Adrenal gland (tissue), 12 donors: ENCODE measurements around the gene MCF2L. TPM values are rescaled to one million over a fixed set of nuclear protein-coding genes. Genes with fewer than 3 reads are reported as not detected.

ENCODE experiments used
- DNase-seq, 7 donors: peaks; one replicate each; pipeline ENCODE4 v3.0.0-alpha.2; 2019 to 2020
- H3K27ac ChIP-seq, 5 donors: fragments of 200-600 bp; sonication (generic) in 4 of 5; 1 replicate in 3 of 5; 2 replicates in 2 of 5; pipeline versions ENCODE4 v1.5.1 to v1.8.0; 2016 to 2020; ENCODE audit warnings: mild to moderate bottlenecking in 1 of 5
- H3K27me3 ChIP-seq: fragments of 200-600 bp; 2 replicates; pipeline ENCODE4 v1.8.0; 2021
- H3K36me3 ChIP-seq, 2 donors: fragments of 200-600 bp; replicated peaks in 1 of 2; 1 replicate in 1 of 2; 2 replicates in 1 of 2; pipeline versions ENCODE4 v1.5.1 to v1.8.0; 2018 to 2022
- H3K4me1 ChIP-seq, 2 donors: fragments of 200-600 bp; replicated peaks in 1 of 2; 1 replicate in 1 of 2; 2 replicates in 1 of 2; pipeline versions ENCODE4 v1.5.1 to v1.8.0; 2018 to 2021
- H3K4me3 ChIP-seq, 4 donors: fragments of 200-600 bp; sonication (generic) in 3 of 4; one replicate each; pipeline ENCODE4 v1.5.1; 2016 to 2018
- H3K9me3 ChIP-seq, 3 donors: fragments of 200-600 bp; sonication (generic) in 1 of 3; replicated peaks in 1 of 3; 1 replicate in 2 of 3; 2 replicates in 1 of 3; pipeline versions ENCODE4 v1.5.1 to v1.8.0; 2016 to 2021
- POLR2A ChIP-seq, 2 donors: fragments of 450-650 bp; IDR thresholded peaks; one replicate each; pipeline ENCODE4 v1.6.1; 2017; ENCODE audit warnings: antibody characterized with exemption in 2 of 2, mild to moderate bottlenecking in 2 of 2, moderate library complexity in 1 of 2
- WGBS, 4 donors: extraction: QIAGEN DNeasy Blood & Tissue Kit in 2 of 4; methylation state at CpG; one replicate each; pipeline versions ENCODE4 v1.1.5 to v1.1.7; 2013 to 2017; 5-methylcytosine and 5-hydroxymethylcytosine counted together
- intact Hi-C, 2 donors: fragments of 100-400 bp; cut with DNase I; formaldehyde crosslinking; loops; one replicate each; pipeline versions ENCODE4 v1.14.1 to v1.15.0; 2022 to 2023
- polyA plus RNA-seq, 3 donors: library from polyadenylated mRNA; stranded (reverse); fragments of 200-250 nt in 2 of 3; fragments of 350-450 nt in 1 of 3; fragmentation: Illumina TruSeq in 1 of 3; extraction: RNeasy Lipid Tissue Mini Kit (QIAGEN cat#74804) in 1 of 3; gene quantifications; one replicate each; pipeline ENCODE4 v1.2.3, GENCODE V29; 2013 to 2014
- total RNA-seq, 9 donors: library from RNA; depleted of rRNA in 4 of 9; stranded (reverse); fragments of >200 nt in 4 of 9; fragments of 120-200 nt in 1 of 9; fragmentation: NEBNext Ultra II Directional in 1 of 9; extraction: Animal tissue kit (Norgen Biotek cat#: 25700) in 1 of 9; gene quantifications; one replicate each; pipeline versions ENCODE4 v1.1.0 to v1.2.4, GENCODE V29; 2013 to 2023
- TF ChIP-seq, protein P1 (sequence below), 6 experiments: fragments of 450-650 bp in 4 of 6; fragments of 200-600 bp in 2 of 6; sonication (generic) in 1 of 6; IDR thresholded peaks; 1 replicate in 5 of 6; 2 replicates in 1 of 6; pipeline versions ENCODE4 v1.5.1 to v1.8.0; 2016 to 2021; ENCODE audit warnings: antibody characterized with exemption in 6 of 6, mild to moderate bottlenecking in 2 of 6, moderate library complexity in 1 of 6
- donor health status: healthy with polysubstance abuse.
- donor health status: Bipolar disorder and iron deficiency.
- donor health status: DM: yes; HTN: yes; CAD: no.
- donor health status: DM: no; HTN: no; CAD: no.
- donor health status: DM: no; HTN: no; CAD: no.
- donor health status: DM: yes; HTN: yes; CAD: no.

The MCF2L gene
- total and polyA plus RNA-seq, 12 donors: 7.6 to 49.0 (median 15.3) TPM

DNA sequence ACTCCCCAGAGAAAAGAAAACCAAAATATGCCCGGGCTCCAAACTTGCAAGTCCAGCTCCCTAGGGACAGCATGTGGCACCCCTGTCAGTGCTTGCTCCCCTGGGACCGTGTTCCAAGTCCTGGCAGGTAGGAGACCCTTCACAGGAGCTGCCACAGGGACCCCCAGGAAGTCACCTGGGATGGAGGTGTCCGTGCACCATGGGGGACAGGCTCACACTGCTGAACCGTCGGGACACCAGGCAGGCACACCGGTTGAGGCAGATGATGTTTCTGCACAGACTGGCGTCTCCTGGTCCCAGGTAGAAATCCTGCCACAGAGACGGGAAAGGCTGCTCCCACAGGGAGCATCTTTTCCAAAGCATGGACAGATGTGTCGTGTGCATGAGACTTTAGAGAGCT lies 177.7 kb downstream of the MCF2L start:
- WGBS, 4 donors: 83 to 93% (median 90%) methylated on average over 6 to 9 of the region's 9 CpGs
- no peak for DNase-seq

DNA sequence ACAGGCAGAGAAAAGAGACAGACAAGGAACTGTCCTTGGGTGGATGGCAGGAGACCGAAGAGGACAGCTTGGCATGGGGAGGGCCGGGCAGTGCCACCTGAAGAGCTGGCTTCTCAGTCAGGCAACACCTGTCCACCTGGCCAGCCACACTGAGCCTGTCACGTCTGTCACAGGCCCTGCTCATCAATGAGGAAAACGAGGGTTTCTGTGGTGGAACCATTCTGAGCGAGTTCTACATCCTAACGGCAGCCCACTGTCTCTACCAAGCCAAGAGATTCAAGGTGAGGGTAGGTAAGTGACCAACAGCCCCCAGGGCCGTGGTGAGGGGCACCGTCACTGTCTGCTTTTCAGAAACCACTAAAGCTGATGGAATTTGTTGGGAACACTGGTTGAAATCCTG lies 178.2 kb downstream of the MCF2L start:
- Histone ChIP-seq H3K4me3 (no peak overlapping the region), H3K27me3 (no peaks in the 10 kb centered on the region), H3K9me3 (no peaks in the 10 kb centered on the region), H3K36me3 (no peaks in the 10 kb centered on the region), H3K27ac (no peak overlapping the region), H3K4me1 (peaks cover 4 to 5% of the 10 kb centered on the region in 2 donors)
- WGBS, 4 donors: 79 to 85% (median 83%) methylated on average over 4 to 8 of the region's 8 CpGs
- TF ChIP-seq POLR2A (IDR thresholded peaks at IDR 0.05): no peak
- TF ChIP-seq, protein P1, sequence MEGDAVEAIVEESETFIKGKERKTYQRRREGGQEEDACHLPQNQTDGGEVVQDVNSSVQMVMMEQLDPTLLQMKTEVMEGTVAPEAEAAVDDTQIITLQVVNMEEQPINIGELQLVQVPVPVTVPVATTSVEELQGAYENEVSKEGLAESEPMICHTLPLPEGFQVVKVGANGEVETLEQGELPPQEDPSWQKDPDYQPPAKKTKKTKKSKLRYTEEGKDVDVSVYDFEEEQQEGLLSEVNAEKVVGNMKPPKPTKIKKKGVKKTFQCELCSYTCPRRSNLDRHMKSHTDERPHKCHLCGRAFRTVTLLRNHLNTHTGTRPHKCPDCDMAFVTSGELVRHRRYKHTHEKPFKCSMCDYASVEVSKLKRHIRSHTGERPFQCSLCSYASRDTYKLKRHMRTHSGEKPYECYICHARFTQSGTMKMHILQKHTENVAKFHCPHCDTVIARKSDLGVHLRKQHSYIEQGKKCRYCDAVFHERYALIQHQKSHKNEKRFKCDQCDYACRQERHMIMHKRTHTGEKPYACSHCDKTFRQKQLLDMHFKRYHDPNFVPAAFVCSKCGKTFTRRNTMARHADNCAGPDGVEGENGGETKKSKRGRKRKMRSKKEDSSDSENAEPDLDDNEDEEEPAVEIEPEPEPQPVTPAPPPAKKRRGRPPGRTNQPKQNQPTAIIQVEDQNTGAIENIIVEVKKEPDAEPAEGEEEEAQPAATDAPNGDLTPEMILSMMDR (IDR thresholded peaks at IDR 0.05): no peak
- intact Hi-C loops: no loop called here
- no peak for DNase-seq

More for the DNA sequence above, 177.7 kb downstream of the MCF2L start:
- H3K27me3 ChIP-seq: no peaks in the 10 kb centered on the region
- H3K4me1 ChIP-seq: peaks cover 0 to under 1% of the 10 kb centered on the region in 2 donors
- H3K27ac ChIP-seq: no peak overlapping the region
- H3K36me3 ChIP-seq: no peaks in the 10 kb centered on the region
- no peaks in the 10 kb centered on the region for H3K9me3 ChIP-seq
- intact Hi-C loops: no loop called here
- H3K4me3 ChIP-seq: no peak overlapping the region
- TF ChIP-seq POLR2A (IDR thresholded peaks at IDR 0.05): no peak
- TF ChIP-seq, protein P1 (IDR thresholded peaks at IDR 0.05): no peak

DNA sequence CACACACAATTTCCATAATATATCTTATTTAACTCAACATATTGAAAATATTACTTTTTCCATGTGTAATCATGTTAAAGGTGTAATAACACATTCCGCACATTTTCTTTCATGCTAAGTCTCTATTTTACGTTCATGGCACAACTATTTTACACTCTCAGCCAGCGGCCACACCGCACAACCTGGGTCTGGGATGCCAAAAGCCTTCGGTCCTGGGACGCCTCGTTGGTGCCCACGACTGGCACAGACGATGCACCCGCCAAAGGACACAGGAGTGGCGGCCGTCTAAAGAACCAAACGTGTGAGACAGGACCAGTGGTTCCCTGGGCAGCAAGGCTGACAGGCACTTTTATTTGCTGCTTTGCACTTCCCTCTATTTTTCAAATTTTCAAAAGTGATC lies 179.4 kb downstream of the MCF2L start:
- H3K4me1 ChIP-seq: peaks cover 15 to 17% of the 10 kb centered on the region in 2 donors
- H3K4me3 ChIP-seq: no peak overlapping the region
- no peak overlapping the region for H3K27ac ChIP-seq
- H3K9me3 ChIP-seq: no peaks in the 10 kb centered on the region
- intact Hi-C loops: no loop called here
- H3K36me3 ChIP-seq: no peaks in the 10 kb centered on the region
- H3K27me3 ChIP-seq: no peaks in the 10 kb centered on the region
- TF ChIP-seq, protein P1 (IDR thresholded peaks at IDR 0.05): no peak
- TF ChIP-seq POLR2A (IDR thresholded peaks at IDR 0.05): no peak
- 94 to 95% (median 94%) methylated on average over 13 of the region's 13 CpGs for WGBS, 4 donors
- DNase-seq: no peak

GRCh38 chr13:113148940-113149503 lies 180.0 kb downstream of the MCF2L start:
- Histone ChIP-seq H3K4me1 (peaks cover 16 to 20% of the 10 kb centered on the region in 2 donors), H3K27ac (no peak overlapping the region), H3K4me3 (no peak overlapping the region), H3K36me3 (no peaks in the 10 kb centered on the region), H3K27me3 (no peaks in the 10 kb centered on the region), H3K9me3 (no peaks in the 10 kb centered on the region)
- WGBS, 4 donors: 75 to 94% (median 80%) methylated on average over 15 to 38 of the region's 38 CpGs
- intact Hi-C loops: no loop called here
- TF ChIP-seq, protein P1 (IDR thresholded peaks at IDR 0.05): no peak
- no peak for TF ChIP-seq POLR2A (IDR thresholded peaks at IDR 0.05)
- DNase-seq: peak in 3 of 7 donors; percentile 47 to 50 (median 49)

Other genes with a start within 250 kb of the MCF2L start
- gene F7, start 136.6 kb downstream of the MCF2L start, total RNA-seq: under 1 TPM in 2 of 9 donors, not detected in 7; 0.06 to 0.61 TPM
- gene F7, start 136.6 kb downstream of the MCF2L start, polyA plus RNA-seq: under 1 TPM; 0.05 to 0.10 (median 0.08) TPM
- gene F10, start 153.6 kb downstream of the MCF2L start, total RNA-seq: 10 to 100 TPM in 6 of 9 donors, 1 to 10 TPM in 3; 4.4 to 54.4 (median 12.0) TPM
- 10 to 100 TPM in 2 of 3 donors, 1 to 10 TPM in 1; 6.1 to 81.8 (median 48.3) TPM for gene F10, start 153.6 kb downstream of the MCF2L start, polyA plus RNA-seq
- under 1 TPM in 1 of 9 donors, not detected in 8; 0.17 TPM for gene PROZ, start 189.4 kb downstream of the MCF2L start, total RNA-seq
- gene PROZ, start 189.4 kb downstream of the MCF2L start, polyA plus RNA-seq: not detected
- gene PCID2, start 239.5 kb downstream of the MCF2L start, total RNA-seq: 10 to 100 TPM; 26.4 to 87.2 (median 43.9) TPM
- 10 to 100 TPM; 44.8 to 49.6 (median 47.2) TPM for gene PCID2, start 239.5 kb downstream of the MCF2L start, polyA plus RNA-seq
- gene CUL4A, start 240.4 kb downstream of the MCF2L start, total RNA-seq: 10 to 100 TPM; 53.5 to 90.4 (median 61.6) TPM
- gene CUL4A, start 240.4 kb downstream of the MCF2L start, polyA plus RNA-seq: 10 to 100 TPM; 27.6 to 62.8 (median 40.3) TPM